ENCODE data around the gene ART5. TPM values are rescaled to one million over a fixed set of nuclear protein-coding genes. Genes with fewer than 3 reads are reported as not detected.

Gene ART5
- total and polyA plus RNA-seq, 9 of the 15 experiments (the other 6 are each of a cell fraction or from before 2014, with no cell fraction given), result 0.08 to 0.59 (median 0.33) TPM

- H2AFZ ChIP-seq (ENCODE audit: low read depth, low read length), result no peak overlapping the region
- 0 out of 3 replicates have a peak overlapping the region, but pooled peaks have one; percentile 14 for H3K27ac ChIP-seq (ENCODE audit: extremely low read depth, low read depth, low read length)
- BruUV-seq (replicated peaks), result no TSS peak
- FAIRE-seq (no peak), ATAC-seq (no peak), DNase-seq (ENCODE audit: extremely low read depth in 1 of 4, low spot score in 3 of 4) (no peak)
- intact Hi-C loops (cut with micrococcal nuclease), result no loop called here
- in situ Hi-C loops (cut with MboI), result no loop called here
- no peak overlapping the region for H3K4me3 ChIP-seq
- no peaks in the 10 kb centered on the region for H3K79me2 ChIP-seq (ENCODE audit: control insufficient read depth, insufficient read depth, low read length)
- peaks cover 0 to 5% of the 10 kb centered on the region in 2 experiments; a peak in 3 of 5 replicates for H3K4me1 ChIP-seq (replicated peaks in 1 of 2; ENCODE audit: control insufficient read depth in 2 of 2, insufficient read depth in 2 of 2, low read length in 2 of 2)
- no peaks in the 10 kb centered on the region for H3K27me3 ChIP-seq (ENCODE audit: control insufficient read depth in 2 of 2, insufficient read depth in 2 of 2, low read length in 2 of 2)
- WGBS (ENCODE audit: insufficient coverage, low coverage, missing lambda C conversion rate), result 98% methylated on average over 9 of the region's 12 CpGs
- POLR2A ChIA-PET, result interaction anchor here (0.5 to 1.2 kb wide), 3 partner anchors 11 to 67 kb away, joined by 3 to 4 read pairs (median 3); no protein-coding TSS in a partner anchor
- no peak overlapping the region for H3K9ac ChIP-seq (ENCODE audit: insufficient read depth in 1 of 2, low read depth in 2 of 2, low read length in 2 of 2)
- CTCF ChIA-PET (ENCODE audit: low intra/inter-chr PET ratio), result no interaction called here
- no peaks in the 10 kb centered on the region for H3K9me1 ChIP-seq (ENCODE audit: control insufficient read depth, insufficient read depth, low read length)
- H3K9me3 ChIP-seq (replicated peaks; ENCODE audit: control insufficient read depth, insufficient read depth, low read depth, low read length), result no peaks in the 10 kb centered on the region
- H3K36me3 ChIP-seq (ENCODE audit: control insufficient read depth, insufficient read depth, low read length), result peaks cover 85% of the 10 kb centered on the region
- H3K4me2 ChIP-seq (ENCODE audit: insufficient read depth, low read length), result no peak overlapping the region
- no peaks in the 10 kb centered on the region; the same call in 1 of the 2 replicates for H4K20me1 ChIP-seq (replicated peaks; ENCODE audit: control insufficient read depth, insufficient read depth, low read length)
- TF ChIP-seq ZFP1 (CRISPR knock-in tag; IDR thresholded peaks at IDR 0.05), result no peak
- TF ChIP-seq SPI1 (IDR thresholded peaks at IDR 0.05; ENCODE audit: borderline replicate concordance, low read depth, low read length), result no peak
- no peak for TF ChIP-seq RAD21 (CRISPR knock-in tag; conservative IDR thresholded peaks at IDR 0.05 in 1 of 2, IDR thresholded peaks at IDR 0.05 in 1 of 2)
- no peak for TF ChIP-seq ZNF766 (CRISPR knock-in tag; conservative IDR thresholded peaks at IDR 0.05)
- TF ChIP-seq, protein P1, sequence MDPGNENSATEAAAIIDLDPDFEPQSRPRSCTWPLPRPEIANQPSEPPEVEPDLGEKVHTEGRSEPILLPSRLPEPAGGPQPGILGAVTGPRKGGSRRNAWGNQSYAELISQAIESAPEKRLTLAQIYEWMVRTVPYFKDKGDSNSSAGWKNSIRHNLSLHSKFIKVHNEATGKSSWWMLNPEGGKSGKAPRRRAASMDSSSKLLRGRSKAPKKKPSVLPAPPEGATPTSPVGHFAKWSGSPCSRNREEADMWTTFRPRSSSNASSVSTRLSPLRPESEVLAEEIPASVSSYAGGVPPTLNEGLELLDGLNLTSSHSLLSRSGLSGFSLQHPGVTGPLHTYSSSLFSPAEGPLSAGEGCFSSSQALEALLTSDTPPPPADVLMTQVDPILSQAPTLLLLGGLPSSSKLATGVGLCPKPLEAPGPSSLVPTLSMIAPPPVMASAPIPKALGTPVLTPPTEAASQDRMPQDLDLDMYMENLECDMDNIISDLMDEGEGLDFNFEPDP (CRISPR knock-in tag; IDR thresholded peaks at IDR 0.05), result no peak
Measured at GRCh38 chr11:3684129-3684818, 42.5 kb upstream of the ART5 start.
